Activated naive CD8-positive, alpha-beta T cell treated with anti-CD3 and anti-CD28 coated beads for 36 hours (primary cell): ENCODE data around the gene FGB. TPM values are rescaled to one million over a fixed set of nuclear protein-coding genes. Genes with fewer than 3 reads are reported as not detected.

Source experiments
- DNase-seq: peaks from one replicate; pipeline ENCODE4 v3.0.0; 2021
- H3K27ac Mint-ChIP-seq: one replicate; pipeline ENCODE4 v1.8.0; 2022; ENCODE audit warnings: mild to moderate bottlenecking, moderate library complexity, mixed read lengths
- H3K27me3 Mint-ChIP-seq: one replicate; pipeline ENCODE4 v1.8.0; 2022; ENCODE audit warnings: mild to moderate bottlenecking, mixed read lengths
- H3K36me3 Mint-ChIP-seq: one replicate; pipeline ENCODE4 v1.8.0; 2021; ENCODE audit warnings: mild to moderate bottlenecking, mixed read lengths
- H3K4me1 Mint-ChIP-seq: one replicate; pipeline ENCODE4 v1.8.0; 2021; ENCODE audit warnings: mixed read lengths
- H3K4me3 Mint-ChIP-seq: one replicate; pipeline ENCODE4 v1.8.0; 2022; ENCODE audit warnings: mild to moderate bottlenecking, moderate library complexity, mixed read lengths
- H3K9me3 Mint-ChIP-seq: one replicate; pipeline ENCODE4 v1.8.0; 2022; ENCODE audit warnings: mixed read lengths
- total RNA-seq, 2 experiments: library from RNA; stranded (reverse); gene quantifications; one replicate each; pipeline ENCODE4 v1.2.3, GENCODE V29; 2021

The FGB gene
- total RNA-seq, 2 experiments from 2014 or later = not detected

- peaks cover 8% of the 10 kb centered on the region for H3K27me3 Mint-ChIP-seq
- no peaks in the 10 kb centered on the region for H3K36me3 Mint-ChIP-seq
Observed at GRCh38 chr4:154559141-154559493, 3.7 kb upstream of the FGB start.

GRCh38 chr4:154559494-154560418 lies 3.1 kb upstream of the FGB start:
- H3K9me3 Mint-ChIP-seq = no peaks in the 10 kb centered on the region
- H3K27me3 Mint-ChIP-seq = peaks cover 8% of the 10 kb centered on the region
- no peak for DNase-seq
- no peak overlapping the region for H3K27ac Mint-ChIP-seq
- no peaks in the 10 kb centered on the region for H3K36me3 Mint-ChIP-seq
- H3K4me1 Mint-ChIP-seq = peaks cover 5% of the 10 kb centered on the region
- no peak overlapping the region for H3K4me3 Mint-ChIP-seq

More at GRCh38 chr4:154559141-154559493, 3.7 kb upstream of the FGB start:
- H3K9me3 Mint-ChIP-seq = no peaks in the 10 kb centered on the region
- no peak for DNase-seq
- H3K4me3 Mint-ChIP-seq = no peak overlapping the region
- H3K4me1 Mint-ChIP-seq = peaks cover 5% of the 10 kb centered on the region
- H3K27ac Mint-ChIP-seq = no peak overlapping the region

- DNase-seq = no peak
- Mint-ChIP-seq H3K4me3 (no peak overlapping the region), H3K36me3 (no peaks in the 10 kb centered on the region), H3K9me3 (no peaks in the 10 kb centered on the region), H3K4me1 (peaks cover 5% of the 10 kb centered on the region), H3K27ac (no peak overlapping the region), H3K27me3 (peaks cover 8% of the 10 kb centered on the region)
Observed at GRCh38 chr4:154560419-154560801, 2.4 kb upstream of the FGB start.

GRCh38 chr4:154560824-154561231 lies 2.0 kb upstream of the FGB start:
- no peak overlapping the region for H3K4me3 Mint-ChIP-seq

GRCh38 chr4:154564311-154564710 lies 1.5 kb downstream of the FGB start:
- H3K9me3 Mint-ChIP-seq = no peaks in the 10 kb centered on the region
- H3K27me3 Mint-ChIP-seq = peaks cover 3% of the 10 kb centered on the region
- no peak overlapping the region for H3K27ac Mint-ChIP-seq
- no peaks in the 10 kb centered on the region for H3K36me3 Mint-ChIP-seq
- no peak for DNase-seq
- H3K4me3 Mint-ChIP-seq = no peak overlapping the region
- peaks cover 10% of the 10 kb centered on the region for H3K4me1 Mint-ChIP-seq

More at GRCh38 chr4:154560824-154561231, 2.0 kb upstream of the FGB start:
- H3K27ac Mint-ChIP-seq = no peak overlapping the region
- H3K27me3 Mint-ChIP-seq = peaks cover 8% of the 10 kb centered on the region
- H3K36me3 Mint-ChIP-seq = no peaks in the 10 kb centered on the region
- H3K9me3 Mint-ChIP-seq = no peaks in the 10 kb centered on the region
- peaks cover 5% of the 10 kb centered on the region for H3K4me1 Mint-ChIP-seq
- DNase-seq = no peak

- Mint-ChIP-seq H3K36me3 (no peaks in the 10 kb centered on the region), H3K27me3 (peaks cover 2% of the 10 kb centered on the region), H3K27ac (no peak overlapping the region), H3K4me3 (no peak overlapping the region), H3K4me1 (peaks cover 5% of the 10 kb centered on the region), H3K9me3 (no peaks in the 10 kb centered on the region)
- no peak for DNase-seq
Observed at GRCh38 chr4:154565704-154566103, 2.9 kb downstream of the FGB start.

GRCh38 chr4:154566639-154567204 lies 3.9 kb downstream of the FGB start:
- no peaks in the 10 kb centered on the region for H3K9me3 Mint-ChIP-seq
- no peaks in the 10 kb centered on the region for H3K36me3 Mint-ChIP-seq
- no peak overlapping the region for H3K4me3 Mint-ChIP-seq
- H3K4me1 Mint-ChIP-seq = peaks cover 5% of the 10 kb centered on the region
- no peak for DNase-seq
- no peak overlapping the region for H3K27ac Mint-ChIP-seq
- peaks cover 12% of the 10 kb centered on the region for H3K27me3 Mint-ChIP-seq

GRCh38 chr4:154569028-154569427 lies 6.2 kb downstream of the FGB start:
- H3K27ac Mint-ChIP-seq = no peak overlapping the region
- H3K9me3 Mint-ChIP-seq = no peaks in the 10 kb centered on the region
- no peak for DNase-seq
- H3K27me3 Mint-ChIP-seq = peaks cover 13% of the 10 kb centered on the region
- peaks cover 5% of the 10 kb centered on the region for H3K4me1 Mint-ChIP-seq
- no peaks in the 10 kb centered on the region for H3K36me3 Mint-ChIP-seq
- no peak overlapping the region for H3K4me3 Mint-ChIP-seq

- no peak overlapping the region for H3K4me3 Mint-ChIP-seq
- H3K4me1 Mint-ChIP-seq = peaks cover 5% of the 10 kb centered on the region
Observed at GRCh38 chr4:154569584-154569983, 6.8 kb downstream of the FGB start.

GRCh38 chr4:154573190-154573870 lies 10.5 kb downstream of the FGB start:
- Mint-ChIP-seq H3K27ac (no peak overlapping the region), H3K9me3 (no peaks in the 10 kb centered on the region), H3K4me3 (no peak overlapping the region), H3K27me3 (peaks cover 28% of the 10 kb centered on the region), H3K36me3 (no peaks in the 10 kb centered on the region), H3K4me1 (no peaks in the 10 kb centered on the region)
- DNase-seq = no peak

More at GRCh38 chr4:154569584-154569983, 6.8 kb downstream of the FGB start:
- Mint-ChIP-seq H3K27me3 (peaks cover 15% of the 10 kb centered on the region), H3K9me3 (no peaks in the 10 kb centered on the region), H3K27ac (no peak overlapping the region), H3K36me3 (no peaks in the 10 kb centered on the region)
- no peak for DNase-seq

GRCh38 chr4:154574311-154574710 lies 11.5 kb downstream of the FGB start:
- H3K27ac Mint-ChIP-seq = no peak overlapping the region
- peaks cover 28% of the 10 kb centered on the region for H3K27me3 Mint-ChIP-seq
- no peak overlapping the region for H3K4me3 Mint-ChIP-seq

GRCh38 chr4:154577324-154577723 lies 14.5 kb downstream of the FGB start:
- no peaks in the 10 kb centered on the region for H3K9me3 Mint-ChIP-seq
- H3K36me3 Mint-ChIP-seq = no peaks in the 10 kb centered on the region
- no peak overlapping the region for H3K4me3 Mint-ChIP-seq
- no peak overlapping the region for H3K27ac Mint-ChIP-seq
- peaks cover 23% of the 10 kb centered on the region for H3K27me3 Mint-ChIP-seq
- DNase-seq = no peak
- H3K4me1 Mint-ChIP-seq = no peaks in the 10 kb centered on the region

More at GRCh38 chr4:154574311-154574710, 11.5 kb downstream of the FGB start:
- DNase-seq = no peak
- H3K36me3 Mint-ChIP-seq = no peaks in the 10 kb centered on the region
- no peaks in the 10 kb centered on the region for H3K4me1 Mint-ChIP-seq
- H3K9me3 Mint-ChIP-seq = no peaks in the 10 kb centered on the region

- Mint-ChIP-seq H3K4me1 (no peaks in the 10 kb centered on the region), H3K36me3 (no peaks in the 10 kb centered on the region), H3K27ac (no peak overlapping the region), H3K4me3 (no peak overlapping the region), H3K27me3 (peaks cover 23% of the 10 kb centered on the region), H3K9me3 (no peaks in the 10 kb centered on the region)
- no peak for DNase-seq
Observed at GRCh38 chr4:154578919-154579318, 16.1 kb downstream of the FGB start.

- Mint-ChIP-seq H3K27me3 (peaks cover 20% of the 10 kb centered on the region), H3K4me3 (no peak overlapping the region), H3K4me1 (no peaks in the 10 kb centered on the region), H3K36me3 (no peaks in the 10 kb centered on the region), H3K27ac (no peak overlapping the region), H3K9me3 (no peaks in the 10 kb centered on the region)
- DNase-seq = no peak
Observed at GRCh38 chr4:154579927-154580326, 17.1 kb downstream of the FGB start.

GRCh38 chr4:154582723-154583122 lies 19.9 kb downstream of the FGB start:
- Mint-ChIP-seq H3K4me1 (no peaks in the 10 kb centered on the region), H3K27me3 (peaks cover 18% of the 10 kb centered on the region), H3K27ac (no peak overlapping the region), H3K9me3 (no peaks in the 10 kb centered on the region), H3K4me3 (no peak overlapping the region), H3K36me3 (no peaks in the 10 kb centered on the region)
- DNase-seq = no peak
